GM12873 (cell line): ENCODE measurements around the gene FOXN1.

Experiments used
- CTCF ChIP-seq: IDR thresholded peaks from 2 replicates; pipeline ENCODE4 v1.5.1; 2012; ENCODE audit warnings: low read depth, mild to moderate bottlenecking, moderate library complexity, low read length, control low read depth; ENCODE audit not compliant: insufficient read depth; ENCODE audit errors: missing control alignments

FOXN1 gene

DNA sequence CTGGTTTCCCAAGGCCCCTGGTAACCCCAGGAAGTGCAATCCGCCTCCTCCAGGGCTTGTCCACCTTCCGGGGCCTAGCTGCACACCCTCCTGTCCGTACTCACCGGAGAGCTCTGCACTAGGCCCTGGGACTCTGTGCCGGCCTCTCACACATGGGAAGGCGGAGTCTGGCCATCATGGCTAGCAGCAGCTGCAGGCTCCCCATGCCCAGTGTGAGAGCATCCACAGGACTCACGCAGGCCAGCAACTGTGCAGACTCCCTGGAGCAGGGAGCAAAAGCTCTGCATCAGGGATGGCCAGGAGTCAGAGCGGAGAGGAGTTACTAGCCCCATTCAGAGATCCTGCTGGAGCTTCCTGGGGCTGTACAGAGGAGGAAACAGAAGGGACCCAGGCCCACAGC, 20.2 kb downstream of the FOXN1 start:
- no peak for TF ChIP-seq CTCF

- no peak for TF ChIP-seq CTCF
These were observed 21.1 kb downstream of the FOXN1 start for GRCh38 chr17:28527181-28527681.

DNA sequence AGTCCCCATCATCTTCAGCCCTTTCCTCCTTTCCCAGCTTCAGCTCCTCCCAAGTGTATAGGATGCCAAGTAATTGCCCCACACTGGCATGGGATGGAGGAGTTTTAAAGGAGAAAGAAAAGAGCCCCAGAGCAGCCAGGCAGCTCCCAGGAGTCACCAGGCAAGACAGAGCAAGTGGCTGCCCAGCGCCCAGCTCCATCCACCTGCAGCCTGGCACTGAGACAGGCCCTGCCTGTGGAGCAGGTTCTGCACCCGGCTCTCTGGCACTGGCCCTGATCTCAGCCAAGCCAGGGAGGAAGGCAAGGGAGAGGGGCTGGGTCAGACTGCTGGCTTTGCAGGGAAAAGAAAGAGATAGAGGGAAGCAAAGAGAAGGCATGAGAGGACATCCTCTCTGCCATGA, 21.7 kb downstream of the FOXN1 start:
- TF ChIP-seq CTCF: no peak

DNA sequence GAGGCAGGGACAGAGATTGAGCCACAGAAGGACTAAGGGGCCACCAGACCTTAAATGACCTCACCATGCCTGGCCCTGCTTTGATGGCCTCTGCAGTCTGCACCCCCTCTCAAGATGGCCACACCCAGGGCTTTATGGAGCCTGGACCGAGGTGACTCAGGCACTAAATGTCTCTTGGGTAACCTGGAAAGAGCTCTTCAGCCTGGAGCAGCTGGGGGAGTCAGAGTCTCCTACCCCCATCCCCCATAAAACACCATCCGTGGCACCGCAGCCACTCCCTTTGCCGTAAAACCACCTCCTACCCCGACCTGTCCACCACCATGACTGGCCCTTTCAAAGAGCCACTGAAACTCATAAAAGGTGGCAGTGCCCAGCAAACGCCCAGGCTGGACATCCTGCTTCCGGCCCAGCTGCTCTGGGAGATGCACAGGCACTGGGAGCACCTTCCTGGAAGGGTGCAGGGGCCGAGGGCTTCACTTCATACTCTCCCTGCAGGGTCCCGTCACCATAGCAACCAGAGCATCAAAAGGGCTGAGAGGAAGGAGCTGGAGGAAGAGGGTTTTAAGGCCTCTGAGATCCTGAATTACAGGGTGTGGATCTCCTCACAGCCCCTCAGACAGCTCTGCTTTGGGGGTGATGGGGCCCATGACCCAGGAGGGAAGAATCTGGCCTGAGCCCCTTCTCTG, 22.3 kb downstream of the FOXN1 start:
- no peak for TF ChIP-seq CTCF

DNA sequence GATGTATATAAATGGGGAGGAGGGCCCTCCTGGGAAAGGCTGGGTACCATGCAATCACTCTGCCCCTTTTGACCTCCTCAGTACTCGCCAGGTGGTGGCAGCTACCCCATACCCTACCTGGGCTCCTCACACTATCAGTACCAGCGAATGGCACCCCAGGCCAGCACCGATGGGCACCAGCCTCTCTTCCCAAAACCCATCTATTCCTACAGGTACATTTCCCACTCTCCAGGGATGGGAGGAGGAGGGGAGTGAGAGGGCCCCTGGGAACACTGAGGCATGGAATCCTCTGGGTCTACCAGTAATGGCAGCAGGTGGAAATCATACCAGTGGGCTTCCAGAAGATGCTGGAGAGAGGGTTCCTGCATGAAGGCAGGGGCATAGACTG, 22.9 kb downstream of the FOXN1 start:
- TF ChIP-seq CTCF: no peak

DNA sequence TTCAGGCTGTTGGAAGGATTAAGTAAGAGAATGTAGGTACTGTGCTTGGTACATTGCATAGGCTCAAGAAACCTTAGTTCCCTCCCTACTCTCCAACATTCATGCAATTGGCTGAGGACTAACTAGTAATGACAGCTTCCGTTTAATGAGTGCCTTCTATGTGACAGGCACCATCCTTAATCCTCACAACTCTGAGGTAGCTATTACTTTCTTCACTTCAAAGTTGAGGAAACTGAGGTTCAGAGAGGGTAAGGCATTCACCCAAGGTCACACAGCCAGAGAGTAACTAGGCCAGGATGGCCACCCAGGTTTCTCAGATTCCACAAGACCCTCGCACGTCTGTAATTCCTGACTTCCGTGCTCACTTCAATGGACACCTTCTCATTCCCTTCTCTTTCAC, 24.1 kb downstream of the FOXN1 start:
- TF ChIP-seq CTCF: no peak

- no peak for TF ChIP-seq CTCF
These were observed 24.8 kb downstream of the FOXN1 start for GRCh38 chr17:28530926-28531325.
